Lung (tissue), 12 donors: Measurements from ENCODE around the gene DIAPH1. TPM values are rescaled to one million over a fixed set of nuclear protein-coding genes. Genes with fewer than 3 reads are reported as not detected.

ENCODE experiments used
- ATAC-seq: fragments of 200-7000 bp; cut with Tn5 transposase; one replicate; pipeline ENCODE4 v1.9.1; 2020; ENCODE audit warnings: moderate number of reproducible peaks; ENCODE audit not compliant: insufficient read depth, low FRiP score
- DNase-seq, 3 donors: peaks; one replicate each; pipeline ENCODE4 v3.0.0-alpha.2; 2013 to 2017
- H3K27ac ChIP-seq, 2 donors: one replicate each; pipeline ENCODE4 v1.5.1; 2013; ENCODE audit warnings: mild to moderate bottlenecking in 2 of 2, moderate library complexity in 2 of 2, control low read depth in 1 of 2, inconsistent platforms in 1 of 2, low read depth in 1 of 2, low read length in 1 of 2
- H3K27me3 ChIP-seq, 3 donors: one replicate each; pipeline ENCODE4 v1.5.1; 2013; ENCODE audit warnings: low read length in 2 of 3; ENCODE audit not compliant: control insufficient read depth in 3 of 3, insufficient read depth in 3 of 3
- H3K36me3 ChIP-seq, 4 donors: one replicate each; pipeline ENCODE4 v1.5.1; 2013; ENCODE audit warnings: low read length in 4 of 4, mild to moderate bottlenecking in 1 of 4, moderate library complexity in 1 of 4; ENCODE audit not compliant: control insufficient read depth in 4 of 4, insufficient read depth in 4 of 4
- H3K4me1 ChIP-seq, 5 donors: one replicate each; pipeline ENCODE4 v1.5.1; 2013; ENCODE audit warnings: low read length in 5 of 5, mild to moderate bottlenecking in 2 of 5, moderate library complexity in 1 of 5; ENCODE audit not compliant: control insufficient read depth in 5 of 5, insufficient read depth in 5 of 5
- H3K4me3 ChIP-seq: one replicate; pipeline ENCODE4 v1.5.1; 2013; ENCODE audit warnings: mild to moderate bottlenecking, control low read depth, moderate library complexity
- H3K9ac ChIP-seq, 2 donors: one replicate each; pipeline ENCODE4 v1.5.1; 2013; ENCODE audit warnings: low read length in 2 of 2, control low read depth in 1 of 2; ENCODE audit not compliant: insufficient read depth in 1 of 2
- H3K9me3 ChIP-seq, 4 donors: one replicate each; pipeline ENCODE4 v1.5.1; 2013; ENCODE audit warnings: low read length in 3 of 4, mild to moderate bottlenecking in 1 of 4, moderate library complexity in 1 of 4; ENCODE audit not compliant: control insufficient read depth in 4 of 4, insufficient read depth in 3 of 4
- CTCF ChIP-seq: IDR thresholded peaks from 2 replicates; pipeline ENCODE4 v1.5.1; 2012; ENCODE audit warnings: mild to moderate bottlenecking; ENCODE audit errors: control extremely low read depth, extremely low read depth
- WGBS, 2 donors: extraction: QIAGEN DNeasy Blood & Tissue Kit; methylation state at CpG; one replicate each; pipeline ENCODE4 v1.1.7; 2013; 5-methylcytosine and 5-hydroxymethylcytosine counted together
- polyA plus RNA-seq, 2 donors: library from polyadenylated mRNA; stranded (reverse); fragments of 200-250 nt; gene quantifications; one replicate each; pipeline ENCODE4 v1.2.1, GENCODE V29; 2013
- total RNA-seq, 2 donors: library from RNA; depleted of rRNA in 1 of 2; stranded (reverse); fragments of >200 nt in 1 of 2; gene quantifications; one replicate each; pipeline ENCODE4 v1.2.1, GENCODE V29; 2014 to 2021
- donor health status: control.
- donor health status: control.
- donor health status: Bipolar disorder and iron deficiency.
- donor health status: healthy.
- donor health status: DM: yes; HTN: yes; CAD: no.

DIAPH1 gene
- total and polyA plus RNA-seq, 4 donors, result 41.7 to 151 (median 64.4) TPM

DNA sequence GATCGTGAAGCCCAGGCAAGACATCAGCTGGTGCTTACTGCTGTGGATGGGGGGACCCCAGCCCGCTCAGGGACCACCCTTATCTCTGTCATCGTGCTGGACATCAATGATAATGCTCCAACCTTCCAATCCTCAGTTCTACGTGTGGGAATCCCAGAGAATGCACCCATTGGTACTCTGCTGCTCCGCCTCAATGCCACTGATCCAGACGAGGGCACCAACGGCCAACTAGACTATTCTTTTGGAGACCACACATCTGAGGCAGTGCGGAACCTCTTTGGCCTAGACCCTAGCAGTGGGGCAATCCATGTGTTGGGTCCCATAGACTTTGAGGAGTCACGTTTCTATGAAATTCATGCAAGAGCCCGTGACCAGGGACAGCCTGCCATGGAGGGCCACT, 129.0 kb downstream of the DIAPH1 start:
- Histone ChIP-seq H3K4me3 (no peak overlapping the region), H3K9ac (no peak overlapping the region), H3K27me3 (peaks cover 0 to 59% (median 0%) of the 10 kb centered on the region in 3 donors), H3K27ac (no peak overlapping the region), H3K36me3 (peaks cover 0 to 43% (median 19%) of the 10 kb centered on the region in 4 donors), H3K4me1 (peaks cover 0 to 47% (median 16%) of the 10 kb centered on the region in 5 donors), H3K9me3 (peaks cover 0 to 14% (median 0%) of the 10 kb centered on the region in 4 donors)
- 88 to 92% methylated on average over 10 of the region's 10 CpGs for WGBS, 2 donors
- ATAC-seq (no peak), DNase-seq (no peak)
- no peak for TF ChIP-seq CTCF

DNA sequence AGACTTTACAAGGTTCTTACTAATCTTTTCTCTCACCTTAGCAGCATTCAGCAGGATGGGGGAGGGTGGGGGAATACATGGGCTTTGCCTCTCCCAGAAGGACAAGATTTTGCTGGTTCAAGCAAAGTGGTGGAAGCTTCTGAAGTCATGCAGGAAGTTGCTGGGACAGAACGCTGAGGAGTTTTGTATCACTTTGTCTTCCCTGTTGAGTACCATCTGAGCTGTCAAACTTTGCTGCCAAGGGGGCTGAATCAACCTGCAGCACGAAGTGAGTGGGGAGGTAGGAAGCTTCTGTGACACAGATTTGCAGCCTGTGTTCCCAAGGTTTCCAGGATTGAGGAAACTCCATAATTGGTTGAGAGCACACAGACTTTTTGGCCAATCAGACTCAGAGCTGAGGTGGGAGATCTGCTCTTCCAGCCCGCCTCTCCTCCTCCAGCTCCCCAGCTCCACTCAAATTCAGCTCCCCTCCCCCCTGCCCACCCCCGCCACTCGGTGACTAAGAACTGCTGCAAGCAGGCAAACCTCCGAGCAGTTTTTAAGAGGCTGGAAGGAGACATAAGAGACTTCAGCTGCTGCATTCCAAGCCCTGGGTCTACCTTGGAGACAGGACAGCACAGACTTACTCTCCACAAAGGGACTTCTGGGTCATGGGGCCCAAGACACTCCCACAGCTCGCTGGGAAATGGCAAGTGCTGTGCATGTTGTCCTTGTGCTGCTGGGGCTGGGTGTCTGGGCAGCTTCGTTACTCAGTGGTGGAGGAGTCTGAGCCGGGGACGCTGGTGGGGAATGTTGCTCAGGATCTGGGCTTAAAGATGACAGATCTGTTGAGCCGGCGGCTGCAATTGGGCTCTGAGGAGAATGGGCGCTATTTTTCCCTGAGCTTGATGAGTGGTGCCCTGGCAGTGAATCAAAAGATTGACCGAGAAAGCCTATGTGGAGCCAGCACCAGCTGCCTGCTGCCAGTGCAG, 129.9 kb downstream of the DIAPH1 start, which contains the start of gene PCDHGC5:
TSS of gene PCDHGC5 (plus strand) at position 491 of the 971 bp plus-strand sequence. CDS start at position 651, 160 bp downstream.
- 63 to 78% methylated on average over 14 of the region's 14 CpGs for WGBS, 2 donors
- ATAC-seq (no peak), DNase-seq (no peak)
- peaks cover 0 to 43% (median 20%) of the 10 kb centered on the region in 4 donors for H3K36me3 ChIP-seq
- H3K27ac ChIP-seq, result peak within 1 kb of the TSS in 1 of 2 donors; percentile 3
- no peak for TF ChIP-seq CTCF
- H3K9ac ChIP-seq, result no peak within 1 kb of the TSS
- H3K27me3 ChIP-seq, result peaks cover 0 to 60% (median 0%) of the 10 kb centered on the region in 3 donors
- peaks cover 0 to 14% (median 0%) of the 10 kb centered on the region in 4 donors for H3K9me3 ChIP-seq
- peaks cover 8 to 46% (median 13%) of the 10 kb centered on the region in 5 donors for H3K4me1 ChIP-seq
- H3K4me3 ChIP-seq, result no peak within 1 kb of the TSS

GRCh38 chr5:141487131-141487530, 131.7 kb downstream of the DIAPH1 start:
- peaks cover 0 to 54% (median 0%) of the 10 kb centered on the region in 3 donors for H3K27me3 ChIP-seq
- 85 to 87% methylated on average over 7 of the region's 7 CpGs for WGBS, 2 donors
- ATAC-seq (no peak), DNase-seq (no peak)
- no peak overlapping the region for H3K4me3 ChIP-seq
- H3K9ac ChIP-seq, result no peak overlapping the region
- peaks cover 0 to 39% (median 19%) of the 10 kb centered on the region in 4 donors for H3K36me3 ChIP-seq
- H3K4me1 ChIP-seq, result peaks cover 6 to 37% (median 15%) of the 10 kb centered on the region in 5 donors
- TF ChIP-seq CTCF, result no peak
- H3K27ac ChIP-seq, result no peak overlapping the region
- peaks cover 0 to 14% (median 0%) of the 10 kb centered on the region in 4 donors for H3K9me3 ChIP-seq
